CD4-positive, alpha-beta T cell treated with Interleukin-1 beta for 1 hour (primary cell): ENCODE results near the gene DDIT4.
"Not testable (repeated sequence)": the region's sequence is repeated elsewhere in the genome, so short reads cannot be mapped to it uniquely, and the experiment has no call there.

Experiments used
- DNase-seq, 2 donors: peaks; one replicate each; pipeline ENCODE4 v3.0.0-alpha.2; 2020 to 2022

The DDIT4 gene

GRCh38 chr10:72297281-72297804 lies 23.6 kb downstream of the DDIT4 start:
- DNase-seq, result peak; percentile 96 to 98

GRCh38 chr10:72297805-72298591 lies 24.3 kb downstream of the DDIT4 start:
- peak; percentile 93 to 96 for DNase-seq

- DNase-seq, result no peak
Measured at GRCh38 chr10:72298592-72299519, 25.1 kb downstream of the DDIT4 start.

GRCh38 chr10:72303424-72304128 lies 29.9 kb downstream of the DDIT4 start:
- no peak for DNase-seq

GRCh38 chr10:72306215-72306760 lies 32.6 kb downstream of the DDIT4 start:
- no peak for DNase-seq

GRCh38 chr10:72307711-72308110 lies 34.0 kb downstream of the DDIT4 start:
- not testable (repeated sequence) for DNase-seq

DNA sequence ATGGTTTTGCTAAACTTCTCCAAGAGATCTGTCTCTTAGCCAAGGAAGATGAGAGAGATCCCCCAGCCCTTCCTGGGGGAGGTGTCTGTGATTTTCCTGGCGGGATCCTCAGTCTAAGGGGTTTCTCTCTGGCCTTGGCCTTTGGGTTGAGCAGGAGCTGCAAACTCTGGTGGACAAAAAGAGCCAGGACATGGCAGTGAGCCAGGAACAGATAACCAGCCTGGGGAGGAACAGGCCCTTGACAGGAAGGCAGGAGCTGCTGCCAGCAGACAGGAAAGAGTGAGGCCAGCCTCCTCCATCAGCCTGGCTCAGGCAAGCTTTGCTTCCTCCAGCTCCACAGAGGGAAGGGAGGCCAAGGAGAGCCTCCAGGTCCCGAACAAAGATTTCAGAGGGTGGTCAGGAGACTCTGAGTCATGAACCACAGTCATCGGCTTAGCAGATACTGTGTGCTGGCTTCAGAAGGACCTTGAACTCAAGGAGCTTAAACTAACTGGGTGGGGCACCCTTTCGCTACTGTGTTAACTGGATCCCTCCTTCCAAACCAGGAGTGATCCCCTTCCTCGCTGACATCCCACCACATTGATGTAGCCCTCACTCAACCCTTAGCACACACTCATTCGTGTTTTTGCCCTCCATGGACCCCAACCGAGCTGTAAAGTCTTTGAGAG lies 34.7 kb downstream of the DDIT4 start:
- peak in 1 of 2 donors; percentile 56 for DNase-seq

DNA sequence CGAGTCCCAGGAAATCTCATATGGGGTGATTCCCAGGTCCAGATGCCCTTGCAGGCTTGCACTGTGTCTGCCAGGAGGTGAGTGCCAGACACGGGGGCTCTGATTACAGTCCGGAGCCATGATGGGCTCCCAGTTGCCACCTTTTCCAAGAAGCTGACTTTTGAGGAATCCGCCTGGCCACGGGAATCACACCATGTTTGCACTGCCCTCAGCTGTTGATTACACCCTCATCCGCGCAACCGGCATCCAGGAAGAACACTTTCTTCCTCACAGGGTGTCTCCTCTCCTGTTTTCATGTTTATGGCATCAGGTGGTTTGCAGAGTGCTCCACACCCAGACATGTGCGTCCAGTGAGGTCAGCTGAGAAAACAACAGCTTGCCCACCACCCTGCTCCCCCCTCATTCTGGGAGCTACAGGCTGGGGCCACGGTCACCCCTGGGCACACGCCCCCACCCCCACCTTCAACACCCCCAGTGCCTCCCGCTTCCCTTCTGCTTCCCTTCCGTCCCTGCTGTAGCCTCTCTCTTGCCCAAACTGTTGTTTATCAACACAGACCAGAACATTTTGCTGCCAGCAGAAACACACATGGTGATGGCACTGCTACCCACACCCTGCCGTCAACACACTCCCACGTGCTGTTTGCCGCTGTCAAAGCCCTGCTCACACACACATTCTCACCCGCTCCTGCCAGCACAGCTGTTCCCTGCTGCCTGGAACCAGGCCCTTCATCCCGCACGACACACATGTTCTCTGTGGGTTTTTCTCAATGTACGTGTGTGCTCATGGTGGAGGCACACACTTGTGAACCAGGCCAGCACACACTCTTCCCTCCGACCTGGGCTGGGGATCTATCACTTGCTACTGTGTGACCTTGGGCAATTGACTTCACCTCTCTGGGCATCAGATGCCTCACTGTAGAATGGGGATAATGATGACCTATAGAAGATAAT lies 35.8 kb downstream of the DDIT4 start:
- DNase-seq, result no peak

GRCh38 chr10:72310241-72310633 lies 36.5 kb downstream of the DDIT4 start:
- no peak for DNase-seq

DNA sequence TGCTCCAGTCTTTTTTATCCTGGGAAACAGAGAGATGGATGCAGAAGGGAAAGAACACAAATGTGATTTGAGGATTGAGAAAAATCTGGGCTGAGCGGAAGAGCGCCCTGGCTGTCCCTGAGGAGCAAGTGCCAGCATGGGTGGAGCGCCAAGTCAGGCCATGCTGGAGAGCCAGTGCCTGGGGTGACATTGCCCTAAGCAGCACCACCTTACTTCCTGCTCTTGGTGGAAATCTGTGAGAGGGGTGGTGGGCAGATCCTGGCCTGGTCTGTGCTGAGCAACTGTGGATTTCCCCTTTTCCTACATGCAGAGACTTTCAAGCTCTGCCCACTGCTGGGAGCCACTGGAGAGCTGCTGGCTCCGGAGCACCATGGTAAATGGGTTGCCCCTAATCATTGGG lies 36.9 kb downstream of the DDIT4 start:
- no peak for DNase-seq

DNA sequence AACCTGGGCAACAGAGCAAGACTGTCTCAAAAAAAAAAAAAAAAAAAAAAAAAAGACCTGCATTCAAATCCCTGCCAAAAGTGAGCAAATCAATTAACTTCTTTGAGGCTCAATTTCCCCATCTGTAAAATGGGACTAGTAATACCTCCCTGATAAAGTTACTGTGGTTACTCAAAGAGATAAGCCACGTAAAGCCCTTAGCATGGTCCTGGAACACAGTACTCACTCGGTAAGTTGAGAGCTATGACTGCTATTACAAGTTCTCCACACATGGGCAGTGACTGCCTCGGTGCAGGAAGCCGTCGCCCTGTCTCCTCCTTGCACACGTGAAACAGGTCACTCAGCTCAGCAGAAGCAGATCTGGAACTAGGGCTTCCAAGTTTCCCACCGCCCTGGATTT lies 37.9 kb downstream of the DDIT4 start:
- no peak for DNase-seq

DNA sequence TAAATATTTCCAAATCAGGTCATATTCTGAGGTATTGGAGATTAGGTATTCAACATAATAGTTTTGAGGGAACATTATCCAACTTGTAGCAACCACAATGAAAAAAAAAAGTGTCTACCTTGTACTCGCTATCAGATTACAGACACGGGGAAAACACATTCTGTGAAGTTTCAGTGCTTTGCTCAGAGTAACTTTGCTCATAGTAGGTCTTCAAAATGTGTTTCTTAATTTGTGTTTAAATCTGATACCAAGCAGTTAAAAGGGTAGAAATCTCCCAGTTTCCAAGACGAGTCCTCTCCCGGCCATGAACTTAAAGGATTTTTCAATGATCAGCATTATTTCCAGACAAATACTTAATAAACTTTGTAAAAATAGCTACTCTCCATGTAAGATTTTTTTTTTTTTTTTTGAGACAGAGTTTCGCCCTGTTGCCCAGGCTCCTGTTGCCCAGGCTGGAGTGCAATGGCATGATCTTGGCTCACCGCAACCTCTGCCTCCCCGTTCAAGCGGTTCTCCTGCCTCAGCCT lies 39.2 kb downstream of the DDIT4 start:
- DNase-seq, result no peak

- no peak for DNase-seq
Measured at GRCh38 chr10:72314263-72314662, 40.5 kb downstream of the DDIT4 start.

DNA sequence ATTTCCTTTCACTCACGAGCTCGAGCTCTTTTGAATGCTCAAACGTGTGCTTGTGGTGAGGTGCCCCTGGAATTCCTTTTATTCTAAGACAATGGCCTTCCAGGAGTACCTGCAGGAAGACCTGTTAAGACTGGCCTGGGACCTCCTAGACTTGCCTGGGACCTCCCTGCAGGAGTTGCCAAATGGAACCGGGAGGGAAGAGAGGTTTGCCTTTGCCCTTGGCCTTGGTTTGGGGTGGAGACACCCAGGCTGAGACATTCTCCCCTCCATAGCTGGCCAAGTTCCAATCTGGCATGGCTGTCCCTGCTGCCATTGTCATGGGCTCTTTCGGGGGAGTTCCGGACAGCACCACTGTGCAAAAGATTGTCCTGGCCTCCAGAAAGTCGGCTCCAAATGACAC lies 41.3 kb downstream of the DDIT4 start:
- DNase-seq, result no peak

- DNase-seq, result no peak
Measured at GRCh38 chr10:72315611-72316385, 42.1 kb downstream of the DDIT4 start.

DNA sequence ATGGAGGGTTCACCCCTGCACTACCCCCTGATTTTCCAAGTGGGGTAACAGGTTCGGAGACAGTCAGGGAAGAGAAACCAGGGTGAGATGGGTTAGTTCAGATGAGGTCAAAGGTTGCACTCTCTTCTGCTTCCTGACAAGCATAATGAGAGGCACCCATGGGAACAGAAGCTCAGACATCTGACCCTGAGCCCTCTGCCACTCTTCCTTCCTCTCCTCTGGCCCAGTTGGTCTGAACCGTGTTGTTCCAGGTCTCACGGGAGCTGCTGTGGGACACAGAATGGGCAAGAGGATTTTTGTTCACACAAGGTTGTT lies 42.6 kb downstream of the DDIT4 start:
- DNase-seq, result no peak

- peak; percentile 61 to 62 for DNase-seq
Measured at GRCh38 chr10:72316748-72317435, 43.2 kb downstream of the DDIT4 start.

DNA sequence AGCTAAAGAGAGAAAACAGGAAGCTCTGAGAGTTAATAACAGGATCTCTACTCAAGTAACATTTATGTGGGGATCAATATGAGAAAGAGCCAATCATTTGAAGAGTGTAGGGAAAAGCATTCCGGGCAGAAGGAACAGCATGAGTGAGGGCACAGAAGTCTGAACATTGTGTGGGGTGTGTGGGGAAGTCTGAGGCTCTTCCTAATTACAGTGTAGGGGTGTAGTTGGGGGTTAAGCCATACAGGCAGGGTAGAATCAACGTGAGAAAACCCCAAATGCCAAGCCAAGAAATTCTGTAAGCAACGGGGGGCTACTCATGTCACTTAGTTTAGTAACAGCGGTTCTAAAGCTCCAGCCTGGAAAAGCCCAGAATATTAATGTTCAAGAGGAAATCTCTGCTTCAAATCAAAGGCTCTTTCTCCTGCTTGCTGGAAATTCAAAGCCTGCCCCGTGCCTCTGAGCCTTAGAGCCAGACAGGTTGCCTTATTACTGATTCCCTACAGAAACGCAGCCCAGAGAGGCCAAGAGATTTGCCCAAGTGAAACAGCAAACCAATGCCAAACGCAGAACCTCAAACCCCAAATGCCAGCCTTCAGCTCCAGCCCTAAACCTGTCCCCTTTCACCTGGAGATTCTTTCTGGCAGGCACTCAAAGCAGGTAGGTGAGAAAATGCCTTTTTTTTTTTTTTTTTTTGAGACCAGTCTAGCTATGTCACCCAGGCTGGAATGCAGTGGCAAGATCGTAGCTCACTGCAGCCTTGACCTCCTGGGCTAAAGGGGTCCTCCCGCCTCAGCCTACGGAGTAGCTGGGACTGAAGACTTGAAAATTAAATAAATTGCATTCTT lies 44.9 kb downstream of the DDIT4 start:
- DNase-seq, result no peak
